ENCODE results near the gene KMT5C.

Gene KMT5C

GRCh38 chr19:55368106-55368505 lies 28.4 kb downstream of the KMT5C start:
- no peak for DNase-seq (ENCODE audit: low spot score)

GRCh38 chr19:55368701-55369563 lies 29.3 kb downstream of the KMT5C start:
- DNase-seq (ENCODE audit: low spot score), result peak; percentile 90

GRCh38 chr19:55369653-55370304 lies 30.1 kb downstream of the KMT5C start:
- peak; percentile 95 for DNase-seq (ENCODE audit: low spot score)

- peak; percentile 88 for DNase-seq (ENCODE audit: low spot score)
Observed at GRCh38 chr19:55370305-55370988, 30.8 kb downstream of the KMT5C start, which contains the start of gene IL11. TSS of gene IL11 (minus strand) at chr19:55370463. CDS start at chr19:55370310, 153 bp downstream.

GRCh38 chr19:55372316-55373081 lies 32.8 kb downstream of the KMT5C start:
- peak; percentile 55 for DNase-seq (ENCODE audit: low spot score)

- no peak for DNase-seq (ENCODE audit: low spot score)
Observed at GRCh38 chr19:55373306-55373992, 33.8 kb downstream of the KMT5C start.

GRCh38 chr19:55373993-55374757 lies 34.5 kb downstream of the KMT5C start:
- DNase-seq (ENCODE audit: low spot score), result peak; percentile 58

GRCh38 chr19:55376241-55376933 lies 36.7 kb downstream of the KMT5C start, which contains the start of gene TMEM190:
TSS of gene TMEM190 (plus strand) at chr19:55376826. CDS start at chr19:55376854, 28 bp downstream.
- no peak for DNase-seq (ENCODE audit: low spot score)

- no peak for DNase-seq (ENCODE audit: low spot score)
Observed at GRCh38 chr19:55377356-55378131, 37.9 kb downstream of the KMT5C start.

GRCh38 chr19:55379174-55379573 lies 39.5 kb downstream of the KMT5C start:
- DNase-seq (ENCODE audit: low spot score), result no peak

GRCh38 chr19:55382013-55382412 lies 42.3 kb downstream of the KMT5C start:
- DNase-seq (ENCODE audit: low spot score), result no peak

- no peak for DNase-seq (ENCODE audit: low spot score)
Observed at GRCh38 chr19:55382522-55383054, 42.9 kb downstream of the KMT5C start.

GRCh38 chr19:55383279-55384130 lies 43.8 kb downstream of the KMT5C start:
- DNase-seq (ENCODE audit: low spot score), result peak; percentile 74

- no peak for DNase-seq (ENCODE audit: low spot score)
Observed at GRCh38 chr19:55384131-55384919, 44.6 kb downstream of the KMT5C start, which contains the start of gene TMEM238. TSS of gene TMEM238 (minus strand) at chr19:55384292. CDS start at chr19:55384259, 33 bp downstream.

- DNase-seq (ENCODE audit: low spot score), result peak; percentile 93
Observed at GRCh38 chr19:55384920-55385723, 45.4 kb downstream of the KMT5C start.
